Measurements from ENCODE around the gene KYAT1. TPM values are rescaled to one million over a fixed set of nuclear protein-coding genes. Genes with fewer than 3 reads are reported as not detected.

KYAT1 gene
- total RNA-seq, 1 experiment from 2014 or later = 14.6 TPM

- H3K4me2 ChIP-seq (ENCODE audit: insufficient read depth, insufficient read length, low read length) = no peak overlapping the region
- no peak overlapping the region for H2AFZ ChIP-seq (ENCODE audit: low read length)
These were observed 10.6 kb upstream of the KYAT1 start for GRCh38 chr9:128892221-128892921.

More at GRCh38 chr9:128892221-128892921, 10.6 kb upstream of the KYAT1 start:
- no peak overlapping the region for H3K18ac ChIP-seq (ENCODE audit: insufficient read length, low read depth, low read length)
- no peaks in the 10 kb centered on the region for H4K20me1 ChIP-seq (ENCODE audit: control insufficient read depth, insufficient read depth, insufficient read length)
- Mint-ChIP-seq H3K4me1 (peaks cover 27 to 30% of the 10 kb centered on the region in 2 experiments), H3K4me3 (no peak overlapping the region), H3K36me3 (ENCODE audit: insufficient read depth in 1 of 3, low read depth in 3 of 3) (peaks cover 23 to 57% (median 39%) of the 10 kb centered on the region in 3 experiments; a peak in 6 of 7 replicates), H3K27me3 (ENCODE audit: low read depth) (no peaks in the 10 kb centered on the region), H3K27ac (0 out of 7 replicates have a peak overlapping the region, but pooled peaks of 2 of the 3 experiments have one; percentile 28 to 86), H3K9me3 (no peaks in the 10 kb centered on the region)
- no peak overlapping the region for H3K27ac ChIP-seq (ENCODE audit: insufficient read length, low read depth, low read length)
- no peak for DNase-seq
- no peak overlapping the region for H4K91ac ChIP-seq (ENCODE audit: insufficient read length, low read depth, low read length)
- H3K79me2 ChIP-seq (ENCODE audit: insufficient read depth, low read length) = peaks cover 15% of the 10 kb centered on the region; the same call in 1 of the 2 replicates
- no peak overlapping the region for H2BK120ac ChIP-seq (ENCODE audit: low read depth, low read length, poor library complexity, severe bottlenecking)
- no peak overlapping the region for H2BK15ac ChIP-seq (ENCODE audit: low read depth, low read length)
- H3K4me1 ChIP-seq (ENCODE audit: insufficient read depth, low read length) = peaks cover 9% of the 10 kb centered on the region; the same call in 1 of the 2 replicates
- no peak overlapping the region for H4K8ac ChIP-seq (replicated peaks; ENCODE audit: insufficient read length, low read depth, low read length)
- H3K9ac ChIP-seq (ENCODE audit: extremely low read depth, insufficient read length, low read length) = no peak overlapping the region
- H3K23me2 ChIP-seq (ENCODE audit: insufficient read length, low read depth, low read length, poor library complexity, severe bottlenecking) = no peaks in the 10 kb centered on the region
- no peak overlapping the region for H3K23ac ChIP-seq (ENCODE audit: insufficient read length, low read depth, low read length)
- no peak overlapping the region for H3K4ac ChIP-seq (ENCODE audit: low read depth, low read length)
- H3K56ac ChIP-seq (ENCODE audit: insufficient read length, low read depth, low read length) = no peak overlapping the region
- H2BK5ac ChIP-seq (ENCODE audit: insufficient read length, low read length) = no peak overlapping the region
- no peak overlapping the region for H3T11ph ChIP-seq (ENCODE audit: low read length)
- no peak overlapping the region for H4K5ac ChIP-seq (ENCODE audit: insufficient read length, low read depth, low read length)
- H2BK20ac ChIP-seq (ENCODE audit: low read depth, low read length, poor library complexity, severe bottlenecking) = no peak overlapping the region
- H3K14ac ChIP-seq (ENCODE audit: insufficient read depth, low read length) = no peak overlapping the region; the same call in 1 of the 2 replicates
- no peaks in the 10 kb centered on the region for H3K27me3 ChIP-seq (ENCODE audit: insufficient read depth, low read length)
- H3K9me3 ChIP-seq (ENCODE audit: control insufficient read depth, low read depth, low read length) = no peaks in the 10 kb centered on the region
- WGBS (ENCODE audit: extremely low coverage, insufficient read length, low lambda C conversion rate) = no CpG with 5 or more reads among the region's 17 CpGs
- H2BK12ac ChIP-seq (ENCODE audit: insufficient read length, low read depth, low read length) = no peak overlapping the region
- H3K79me1 ChIP-seq (ENCODE audit: insufficient read depth, low read depth, low read length, poor library complexity, severe bottlenecking) = no peaks in the 10 kb centered on the region
- TF ChIP-seq, protein P1, sequence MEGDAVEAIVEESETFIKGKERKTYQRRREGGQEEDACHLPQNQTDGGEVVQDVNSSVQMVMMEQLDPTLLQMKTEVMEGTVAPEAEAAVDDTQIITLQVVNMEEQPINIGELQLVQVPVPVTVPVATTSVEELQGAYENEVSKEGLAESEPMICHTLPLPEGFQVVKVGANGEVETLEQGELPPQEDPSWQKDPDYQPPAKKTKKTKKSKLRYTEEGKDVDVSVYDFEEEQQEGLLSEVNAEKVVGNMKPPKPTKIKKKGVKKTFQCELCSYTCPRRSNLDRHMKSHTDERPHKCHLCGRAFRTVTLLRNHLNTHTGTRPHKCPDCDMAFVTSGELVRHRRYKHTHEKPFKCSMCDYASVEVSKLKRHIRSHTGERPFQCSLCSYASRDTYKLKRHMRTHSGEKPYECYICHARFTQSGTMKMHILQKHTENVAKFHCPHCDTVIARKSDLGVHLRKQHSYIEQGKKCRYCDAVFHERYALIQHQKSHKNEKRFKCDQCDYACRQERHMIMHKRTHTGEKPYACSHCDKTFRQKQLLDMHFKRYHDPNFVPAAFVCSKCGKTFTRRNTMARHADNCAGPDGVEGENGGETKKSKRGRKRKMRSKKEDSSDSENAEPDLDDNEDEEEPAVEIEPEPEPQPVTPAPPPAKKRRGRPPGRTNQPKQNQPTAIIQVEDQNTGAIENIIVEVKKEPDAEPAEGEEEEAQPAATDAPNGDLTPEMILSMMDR (conservative IDR thresholded peaks at IDR 0.05) = no peak
- H2AK5ac ChIP-seq (ENCODE audit: insufficient read length, low read length) = no peak overlapping the region
